ENCODE data around the gene TCTN1.
"Not testable (repeated sequence)": the region's sequence is repeated elsewhere in the genome, so short reads cannot be mapped to it uniquely, and the experiment has no call there.

Gene TCTN1

GRCh38 chr12:110639336-110640141 is 25.6 kb downstream of the TCTN1 start:
- DNase-seq, result no peak

- no peak for DNase-seq
Observed at GRCh38 chr12:110640275-110641025, 26.5 kb downstream of the TCTN1 start.

GRCh38 chr12:110641521-110641920 is 27.6 kb downstream of the TCTN1 start:
- DNase-seq, result no peak

GRCh38 chr12:110647631-110648040 is 33.7 kb downstream of the TCTN1 start:
- no peak for DNase-seq

GRCh38 chr12:110649341-110649847 is 35.5 kb downstream of the TCTN1 start:
- no peak for DNase-seq

- DNase-seq, result not testable (repeated sequence)
Observed at GRCh38 chr12:110654238-110654637, 40.3 kb downstream of the TCTN1 start.

- DNase-seq, result no peak
Observed at GRCh38 chr12:110656071-110656655, 42.2 kb downstream of the TCTN1 start.

- DNase-seq, result no peak
Observed at GRCh38 chr12:110657747-110658146, 43.8 kb downstream of the TCTN1 start.

- DNase-seq, result no peak
Observed at GRCh38 chr12:110658242-110658641, 44.3 kb downstream of the TCTN1 start.

- no peak for DNase-seq
Observed at GRCh38 chr12:110658878-110659277, 44.9 kb downstream of the TCTN1 start.

GRCh38 chr12:110661337-110661972 is 47.5 kb downstream of the TCTN1 start:
- DNase-seq, result no peak

GRCh38 chr12:110666892-110667291 is 53.0 kb downstream of the TCTN1 start:
- no peak for DNase-seq

GRCh38 chr12:110667671-110668070 is 53.7 kb downstream of the TCTN1 start:
- DNase-seq, result no peak

- DNase-seq, result no peak
Observed at GRCh38 chr12:110668480-110669192, 54.7 kb downstream of the TCTN1 start.

GRCh38 chr12:110669193-110669502 is 55.2 kb downstream of the TCTN1 start:
- DNase-seq, result no peak

- no peak for DNase-seq
Observed at GRCh38 chr12:110670161-110670701, 56.3 kb downstream of the TCTN1 start.

- no peak for DNase-seq
Observed at GRCh38 chr12:110676171-110676570, 62.2 kb downstream of the TCTN1 start.

- DNase-seq, result no peak
Observed at GRCh38 chr12:110677206-110677911, 63.4 kb downstream of the TCTN1 start.

GRCh38 chr12:110677982-110678381 is 64.1 kb downstream of the TCTN1 start:
- no peak for DNase-seq

GRCh38 chr12:110679201-110679600 is 65.3 kb downstream of the TCTN1 start:
- DNase-seq, result no peak

GRCh38 chr12:110680032-110680431 is 66.1 kb downstream of the TCTN1 start:
- DNase-seq, result no peak

- no peak for DNase-seq
Observed at GRCh38 chr12:110683888-110684287, 70.0 kb downstream of the TCTN1 start.
